HG02571 (cell line): ENCODE data around the gene TRPC4.

Experiments
- ATAC-seq: cut with Tn5 transposase; IDR thresholded peaks from one replicate; pipeline ENCODE4 v1.9.1; 2021; ENCODE audit warnings: mild to moderate bottlenecking, moderate library complexity; ENCODE audit not compliant: unreplicated experiment

The TRPC4 gene

DNA sequence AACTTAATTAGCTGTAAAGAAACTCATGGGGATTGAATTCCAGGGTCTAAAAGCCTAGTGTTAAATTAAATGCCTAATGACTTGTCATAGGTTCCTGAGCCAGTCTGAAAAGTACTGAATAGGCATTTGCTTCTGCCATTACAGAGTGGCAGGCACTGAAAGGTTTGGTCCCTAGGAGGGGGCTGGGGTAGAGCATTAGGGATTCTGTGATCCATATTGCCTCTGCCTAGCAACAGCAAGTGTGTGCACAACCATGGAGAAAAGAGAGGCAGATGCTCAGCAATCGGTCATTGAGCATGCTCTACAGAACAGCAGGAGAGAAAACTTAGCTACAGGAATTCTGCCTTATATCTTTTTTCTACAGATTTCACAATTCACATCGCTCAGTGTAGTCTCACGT lies 133.5 kb downstream of the TRPC4 start:
- ATAC-seq = no peak

DNA sequence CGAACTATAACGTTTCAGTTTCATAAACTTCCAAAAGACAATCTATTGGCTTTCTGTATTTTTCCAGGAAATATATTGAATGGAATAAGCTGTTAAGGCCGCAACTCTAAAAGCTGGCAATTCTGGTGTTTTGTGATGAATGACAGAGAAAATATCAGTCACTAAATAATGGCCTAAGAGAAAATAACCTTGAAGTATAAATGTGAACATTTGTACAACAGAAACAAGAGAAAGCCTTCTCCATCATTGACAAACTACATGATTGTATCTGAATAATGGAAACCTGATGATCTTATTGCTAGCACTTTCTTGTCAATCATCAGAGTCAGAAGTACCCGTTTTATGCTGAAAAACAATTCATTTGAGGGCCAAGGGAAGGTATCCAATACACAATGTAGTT lies 134.3 kb downstream of the TRPC4 start:
- ATAC-seq = no peak

DNA sequence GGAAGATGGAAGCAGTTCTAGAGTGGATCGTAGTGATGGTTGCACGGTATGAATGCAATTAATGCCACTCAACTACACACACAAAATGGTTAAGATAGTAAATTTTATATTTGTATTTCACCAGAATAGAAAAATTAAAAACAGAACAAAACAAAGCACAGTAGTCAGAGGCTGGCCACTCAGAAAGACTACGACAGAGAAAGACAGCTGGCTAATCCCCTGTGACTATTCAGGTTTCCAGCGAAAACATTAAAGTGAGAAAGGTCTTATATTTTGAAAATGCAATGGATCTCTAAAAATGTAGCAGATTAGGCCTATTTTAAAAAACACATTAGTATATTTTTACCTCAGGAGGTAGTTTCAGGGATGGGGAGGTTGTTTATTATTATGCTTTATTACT lies 139.7 kb downstream of the TRPC4 start:
- no peak for ATAC-seq

DNA sequence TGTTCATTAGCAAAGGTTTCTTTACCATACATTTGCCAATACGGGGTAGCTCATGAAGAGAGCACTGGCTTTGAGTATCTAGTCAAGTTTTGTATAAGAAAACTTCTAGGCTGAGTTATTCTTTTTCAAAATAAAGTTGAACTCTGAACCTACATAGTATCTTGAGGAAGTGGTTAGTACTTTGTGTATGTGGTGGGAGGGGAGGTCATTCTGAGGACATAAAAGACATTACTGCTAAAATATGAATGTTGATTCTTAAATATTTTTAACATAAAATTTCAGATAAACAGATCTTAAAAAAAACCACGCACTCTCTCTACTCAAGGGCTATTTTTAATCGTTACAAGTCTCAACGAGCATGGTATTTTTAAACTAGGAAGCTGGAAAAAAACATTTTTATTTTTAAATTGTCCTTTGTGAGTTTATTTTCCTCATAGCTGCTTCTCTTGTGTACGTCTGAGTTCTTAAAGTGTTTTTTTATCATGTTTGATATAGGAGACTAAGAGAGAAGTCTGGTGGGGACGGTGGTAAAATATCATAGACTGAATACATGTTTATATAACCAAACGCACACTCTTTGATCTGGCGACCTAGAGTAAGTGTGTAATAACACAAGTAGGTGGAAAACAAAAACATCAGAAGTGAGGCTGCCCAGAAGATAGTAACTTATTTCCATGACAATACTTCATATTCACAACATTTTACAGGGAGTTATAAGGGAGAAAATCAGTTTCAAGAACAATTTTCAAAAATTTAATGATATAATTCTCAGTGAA lies 153.0 kb downstream of the TRPC4 start:
- no peak for ATAC-seq

DNA sequence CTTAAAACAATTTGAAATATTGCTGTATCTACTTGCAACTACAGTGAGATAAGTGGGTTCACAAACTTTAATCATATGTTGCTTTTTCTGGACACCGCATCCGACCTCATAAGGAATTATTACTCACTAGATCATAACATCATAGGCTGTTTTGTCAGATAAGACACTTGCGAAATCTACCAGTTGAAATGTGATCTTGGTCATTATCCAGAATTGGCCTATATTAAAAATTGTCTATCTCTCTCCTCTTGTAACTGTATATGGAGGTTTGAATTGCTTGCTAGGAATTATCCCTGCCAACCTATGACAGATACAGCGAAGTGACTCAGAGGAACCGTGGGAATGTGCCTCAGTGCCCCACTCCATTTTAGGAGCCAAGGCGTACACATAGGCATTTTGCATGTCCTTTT lies 154.0 kb downstream of the TRPC4 start:
- no peak for ATAC-seq

DNA sequence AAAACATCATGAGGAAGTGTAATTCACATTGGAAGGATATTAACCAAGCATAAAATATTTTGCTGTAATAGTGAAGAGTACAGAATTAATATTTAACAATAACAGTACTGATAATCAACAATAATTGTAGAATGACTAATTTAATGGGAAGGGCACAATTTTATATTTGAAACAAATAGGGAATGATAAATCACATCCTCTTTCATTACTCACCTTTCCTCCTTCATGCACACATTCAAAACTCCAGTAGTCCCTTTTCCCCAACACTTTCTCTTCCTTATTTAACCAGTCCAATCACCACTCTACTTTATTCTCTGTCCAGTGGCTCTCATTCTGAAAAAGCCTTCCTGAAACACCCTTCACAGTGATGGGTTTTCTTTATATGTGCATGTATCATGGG lies 160.3 kb downstream of the TRPC4 start:
- ATAC-seq = no peak

DNA sequence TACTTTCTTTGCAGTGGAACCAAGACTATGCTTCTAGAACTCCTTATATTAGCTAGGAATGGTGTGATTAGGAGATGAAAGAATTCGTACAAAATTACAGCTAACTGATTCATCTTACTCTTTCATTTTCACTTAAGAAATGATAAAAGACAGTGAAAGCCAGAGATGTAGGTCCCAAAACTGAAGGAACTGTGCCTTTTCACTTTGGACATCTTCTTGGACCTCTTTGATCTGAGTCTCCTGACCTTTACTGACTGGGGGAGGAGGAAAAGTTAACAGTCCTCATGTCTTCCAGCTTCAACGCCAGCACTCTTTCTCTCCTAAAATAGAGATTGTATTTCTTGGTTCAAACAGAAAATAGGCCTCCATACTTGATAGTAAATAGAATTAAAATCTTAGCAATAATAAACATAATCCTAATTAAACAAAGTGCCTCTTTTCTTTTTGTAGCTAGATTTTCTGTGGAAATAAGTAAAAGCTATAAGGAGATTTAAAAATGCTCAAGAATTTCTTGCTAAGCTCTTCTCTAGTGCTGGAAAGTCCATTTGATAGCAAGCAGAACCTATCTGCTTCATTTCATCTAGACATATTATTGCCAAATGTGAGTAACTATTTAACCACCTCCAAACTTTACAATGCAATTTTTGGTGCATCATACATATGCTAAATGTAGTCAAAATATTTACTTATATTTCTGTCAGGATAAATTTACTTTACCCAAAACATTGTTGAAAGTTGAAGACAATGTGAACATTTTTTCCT lies 161.7 kb downstream of the TRPC4 start:
- no peak for ATAC-seq

DNA sequence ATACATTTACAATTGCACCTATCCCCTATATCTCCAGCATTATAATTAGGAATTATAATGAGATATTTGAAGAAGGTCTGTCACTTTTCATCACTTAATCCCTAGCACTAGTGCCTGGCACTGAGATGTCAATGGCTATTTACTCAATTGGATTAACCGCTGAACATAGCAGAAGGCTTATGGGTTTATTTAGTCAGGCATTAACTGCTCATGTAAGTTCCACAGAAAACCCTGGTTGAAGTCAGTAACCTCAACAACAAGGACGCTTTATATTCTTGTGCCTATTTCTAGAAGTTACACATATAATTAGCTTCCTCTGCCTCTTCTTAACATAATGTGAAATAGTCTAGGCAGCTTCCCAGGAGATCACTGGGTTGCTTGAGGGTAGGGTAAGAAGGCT lies 163.5 kb downstream of the TRPC4 start:
- ATAC-seq = no peak

DNA sequence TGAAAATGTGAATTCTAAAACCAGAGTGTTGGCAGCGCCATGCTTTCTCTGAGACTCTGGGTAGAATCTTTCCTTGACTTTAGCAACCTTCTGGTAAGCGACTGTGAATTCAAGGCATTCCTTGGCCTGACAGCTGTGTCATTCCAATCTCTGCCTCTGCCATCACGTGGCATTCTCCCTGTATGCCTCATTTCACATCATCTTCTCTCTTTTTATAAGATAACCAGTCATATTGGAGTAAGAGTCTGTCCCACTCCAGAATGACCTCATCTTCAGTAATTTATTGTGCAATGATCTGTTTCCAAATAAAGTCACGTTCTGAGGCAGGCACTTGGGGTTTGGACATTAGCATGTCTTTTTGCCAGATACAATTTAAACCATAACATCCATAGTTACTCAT lies 167.6 kb downstream of the TRPC4 start:
- ATAC-seq = no peak

DNA sequence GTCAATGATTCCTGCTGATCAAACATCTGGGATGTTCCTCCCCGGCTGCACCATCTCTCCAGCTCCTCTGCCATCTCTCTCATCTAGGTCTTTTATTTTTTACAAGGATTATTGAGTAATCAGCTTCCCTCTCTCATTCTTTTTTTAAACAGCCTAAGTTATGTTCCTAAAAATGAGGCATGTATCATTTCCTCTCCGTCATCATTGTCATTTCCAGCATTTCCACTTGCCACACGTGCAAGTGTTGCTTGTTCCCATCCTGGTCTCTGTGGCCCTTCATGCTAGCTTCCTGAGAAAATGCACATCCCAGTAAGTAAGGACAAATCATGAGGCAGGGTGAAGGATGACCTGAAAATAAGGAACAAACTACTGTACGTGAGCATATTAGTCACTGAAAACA lies 168.3 kb downstream of the TRPC4 start:
- ATAC-seq = no peak

DNA sequence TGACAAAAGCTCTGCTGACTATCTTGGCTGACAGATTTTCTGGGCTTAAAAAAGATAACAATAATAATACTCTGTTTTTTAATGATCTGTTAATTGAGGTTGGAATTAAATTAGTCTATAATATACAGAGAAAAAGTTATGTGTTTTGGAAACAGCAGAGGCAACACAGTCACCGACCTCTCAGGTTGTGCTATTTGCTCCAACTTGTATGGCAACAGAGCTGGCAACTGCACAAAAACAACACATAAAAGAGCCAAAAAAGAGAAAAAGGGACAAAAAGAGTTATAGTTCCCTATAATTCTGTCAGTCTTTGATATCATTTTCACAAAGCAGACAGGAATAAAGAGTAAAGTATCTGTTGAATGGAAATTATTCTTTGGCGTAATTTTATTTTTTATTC lies 168.7 kb downstream of the TRPC4 start:
- ATAC-seq = no peak

DNA sequence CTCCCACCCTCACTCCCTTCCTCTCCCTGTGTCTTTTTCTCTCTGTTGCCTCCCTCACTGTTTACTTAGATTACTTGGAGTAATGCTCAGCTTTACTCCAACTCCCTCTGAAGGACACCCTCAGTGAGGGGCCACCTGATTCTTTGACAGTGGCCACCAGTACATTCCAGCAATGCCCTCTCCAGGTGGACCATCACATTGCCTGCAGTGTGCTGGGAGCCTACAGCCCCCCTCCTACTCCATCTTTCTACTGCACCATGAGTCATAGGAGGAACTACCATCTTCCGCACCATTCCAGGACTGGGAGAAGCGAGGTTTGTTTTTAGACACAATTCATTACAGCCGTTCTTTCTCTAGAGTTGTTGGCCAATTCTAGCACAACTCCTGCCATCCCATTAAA lies 174.4 kb downstream of the TRPC4 start:
- ATAC-seq = no peak

DNA sequence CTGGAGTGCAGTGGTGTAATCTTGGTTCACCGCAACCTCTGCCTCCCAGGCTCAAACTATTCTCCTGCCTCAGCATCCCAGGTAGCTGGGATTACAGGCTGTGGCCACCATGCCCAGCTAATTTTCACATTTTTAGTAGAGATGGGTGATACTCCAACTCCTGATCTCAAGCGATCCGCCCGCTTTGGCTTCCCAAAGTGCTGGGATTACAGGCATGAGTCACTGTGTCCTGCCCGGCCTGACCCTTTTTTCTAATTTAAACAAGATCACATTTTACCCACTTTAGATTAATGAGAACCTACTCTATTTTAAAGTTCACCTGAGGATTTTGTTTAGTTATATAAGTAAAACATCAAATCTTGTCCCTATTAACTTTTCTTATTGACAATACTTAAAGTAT lies 179.2 kb downstream of the TRPC4 start:
- ATAC-seq = no peak

DNA sequence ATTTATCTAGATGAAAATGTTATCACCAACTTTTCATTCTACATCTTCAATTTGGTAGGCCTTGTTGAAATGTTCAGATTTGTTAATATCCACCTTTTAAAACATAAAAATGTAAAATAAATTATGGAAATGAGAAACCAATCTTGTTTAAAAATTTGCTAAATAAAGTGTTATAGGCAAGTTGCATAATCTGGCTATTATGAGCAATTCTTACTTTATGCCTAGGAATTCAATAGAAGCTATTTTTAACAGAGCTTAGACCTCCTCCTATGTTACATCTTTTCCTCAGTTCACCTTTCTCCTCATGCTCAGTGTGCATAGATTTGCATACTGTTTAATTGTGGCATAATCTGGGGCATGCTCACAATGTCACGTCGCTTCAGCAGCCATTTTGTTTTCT lies 183.1 kb downstream of the TRPC4 start:
- ATAC-seq = no peak

DNA sequence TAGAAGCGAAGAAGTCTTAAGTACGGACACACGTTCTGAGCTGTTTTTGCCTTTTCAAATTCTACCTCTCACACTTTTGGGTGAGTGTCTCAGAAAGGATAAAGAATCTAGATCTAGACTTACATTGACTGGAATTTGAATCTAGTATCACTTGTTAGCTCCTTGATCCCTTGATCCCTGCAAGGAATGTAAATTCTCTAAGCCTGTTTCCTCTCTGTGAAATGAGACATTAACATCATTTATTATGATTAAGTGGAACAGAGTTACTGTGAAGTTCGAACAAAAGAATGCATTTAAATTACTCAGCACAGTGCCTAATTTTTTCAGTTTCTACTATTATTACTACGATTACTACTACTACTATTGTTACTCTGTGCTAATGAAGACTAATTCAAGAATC lies 184.4 kb downstream of the TRPC4 start:
- no peak for ATAC-seq

DNA sequence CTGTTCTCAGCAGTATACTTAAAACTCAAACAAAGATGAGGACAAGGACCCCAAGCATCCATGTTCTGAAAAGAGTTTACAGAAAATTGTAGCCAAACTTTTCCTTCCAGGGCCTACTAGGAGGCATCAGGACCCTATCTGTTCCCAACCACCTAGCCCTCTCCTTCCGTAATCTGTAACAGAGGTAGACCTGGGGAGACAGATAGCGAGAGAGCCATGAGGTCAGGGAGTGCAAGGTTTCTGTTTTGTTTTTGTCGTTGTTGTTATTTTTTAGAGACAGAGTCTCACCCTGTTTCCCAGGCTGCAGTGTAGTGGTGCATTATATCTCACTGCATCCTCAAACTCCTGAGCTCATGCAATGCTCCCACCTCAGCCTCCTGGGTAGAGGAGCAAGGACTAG lies 187.1 kb downstream of the TRPC4 start:
- ATAC-seq = no peak

DNA sequence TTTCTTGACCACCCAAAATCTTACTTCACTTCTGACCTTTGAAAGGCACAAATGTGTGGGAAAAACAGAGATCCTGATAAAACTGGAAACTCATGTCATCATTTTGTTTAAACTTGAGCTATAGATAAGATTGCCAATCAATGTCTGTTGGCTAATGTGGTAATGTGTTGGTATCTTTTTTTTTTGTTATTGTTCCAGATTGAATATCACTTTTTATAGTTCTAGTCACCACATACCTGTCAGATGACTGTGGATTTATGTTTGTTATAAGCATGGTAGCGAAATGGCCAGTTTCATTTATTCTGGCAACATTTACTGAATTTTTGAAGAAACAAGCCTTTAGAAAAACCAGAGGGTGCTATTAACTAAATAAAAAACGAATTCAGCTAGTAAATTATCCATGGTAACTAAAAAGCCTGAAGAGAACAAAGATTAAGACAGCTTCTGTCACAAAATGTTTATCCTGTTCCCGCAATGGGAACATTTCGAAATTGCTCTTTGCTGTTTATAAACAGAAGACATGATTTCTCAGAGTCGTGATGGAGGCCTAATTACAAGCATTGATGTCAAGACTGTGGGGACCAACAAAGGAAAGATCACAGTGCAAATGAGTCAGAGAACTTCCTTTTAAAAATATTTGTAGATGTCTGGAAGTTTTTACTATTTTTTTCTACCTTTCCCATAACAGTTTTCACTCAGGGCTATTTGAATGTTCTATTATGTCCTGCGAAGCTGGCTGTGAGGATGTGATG lies 188.1 kb downstream of the TRPC4 start:
- no peak for ATAC-seq

DNA sequence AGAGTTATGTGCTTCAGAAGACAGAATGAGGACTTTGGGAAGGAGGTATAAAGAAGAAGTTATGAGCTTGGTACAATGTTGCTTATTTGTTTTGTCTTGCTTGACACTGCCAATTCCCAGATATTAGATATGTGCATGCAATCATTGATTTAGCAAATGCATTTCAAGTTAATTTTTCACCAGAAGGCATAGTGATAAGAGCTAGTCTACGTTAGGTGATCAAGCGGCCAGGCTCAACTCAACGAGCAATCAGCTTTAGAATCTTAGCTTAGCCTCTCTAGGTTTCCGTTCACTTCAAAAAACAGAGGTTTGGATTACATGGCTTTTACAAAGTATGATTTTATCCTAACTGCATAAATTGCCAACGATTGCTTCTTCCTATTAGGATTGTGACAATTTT lies 189.4 kb downstream of the TRPC4 start:
- no peak for ATAC-seq

DNA sequence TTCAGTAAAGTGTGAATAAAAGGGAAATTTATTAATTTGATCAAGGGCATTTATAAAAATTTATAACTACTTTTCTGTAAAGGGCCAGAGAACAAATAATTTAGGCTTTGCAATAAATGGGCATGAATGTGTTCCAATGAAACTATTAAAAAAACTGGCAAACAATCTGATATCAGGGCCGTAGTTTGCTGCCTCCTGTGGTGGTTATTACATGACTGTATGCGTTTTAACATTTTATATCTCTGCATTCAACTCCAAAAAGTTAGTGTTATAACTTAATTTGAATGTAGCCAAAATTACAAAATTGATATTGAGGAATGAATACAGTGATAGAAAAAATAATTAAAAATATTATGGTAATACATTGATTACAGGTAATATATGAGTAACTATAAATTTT lies 190.5 kb downstream of the TRPC4 start:
- ATAC-seq = no peak

DNA sequence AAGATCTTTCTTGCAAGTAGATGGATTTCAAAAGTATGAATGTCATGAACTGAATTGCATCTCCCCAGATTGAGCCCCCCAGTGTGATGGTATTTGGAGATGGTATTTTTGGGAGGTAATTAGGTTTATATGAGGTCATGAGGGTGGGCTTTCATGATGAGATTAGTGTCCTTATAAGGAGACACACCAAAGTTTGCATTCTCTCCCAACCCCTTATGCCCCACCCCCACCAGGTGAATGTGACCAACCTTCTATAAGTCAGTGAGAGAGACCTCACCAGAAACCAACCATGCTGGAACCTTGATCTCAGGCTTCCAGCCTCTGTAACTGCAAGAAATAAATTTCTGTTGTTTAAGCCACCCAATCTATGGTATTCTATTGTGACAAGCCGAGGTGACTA lies 199.7 kb downstream of the TRPC4 start:
- no peak for ATAC-seq

DNA sequence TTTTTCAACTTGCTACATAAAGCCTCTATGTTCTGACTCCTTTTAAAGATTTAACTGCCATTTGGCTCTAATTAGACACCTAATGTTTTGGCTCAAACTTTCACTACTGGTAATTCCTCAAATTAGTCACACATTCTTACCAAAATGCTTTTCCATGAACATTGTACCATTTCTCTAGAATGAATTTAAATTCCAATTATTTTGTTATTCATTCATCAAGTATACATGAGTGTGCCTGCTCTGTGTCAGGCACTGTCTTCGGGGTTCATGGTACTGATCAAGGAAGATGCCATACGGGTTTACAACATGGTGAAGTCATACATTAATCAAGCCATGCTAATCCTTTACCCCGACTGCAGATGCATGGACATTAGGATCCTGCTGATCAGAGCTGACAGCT lies 201.9 kb downstream of the TRPC4 start:
- no peak for ATAC-seq

DNA sequence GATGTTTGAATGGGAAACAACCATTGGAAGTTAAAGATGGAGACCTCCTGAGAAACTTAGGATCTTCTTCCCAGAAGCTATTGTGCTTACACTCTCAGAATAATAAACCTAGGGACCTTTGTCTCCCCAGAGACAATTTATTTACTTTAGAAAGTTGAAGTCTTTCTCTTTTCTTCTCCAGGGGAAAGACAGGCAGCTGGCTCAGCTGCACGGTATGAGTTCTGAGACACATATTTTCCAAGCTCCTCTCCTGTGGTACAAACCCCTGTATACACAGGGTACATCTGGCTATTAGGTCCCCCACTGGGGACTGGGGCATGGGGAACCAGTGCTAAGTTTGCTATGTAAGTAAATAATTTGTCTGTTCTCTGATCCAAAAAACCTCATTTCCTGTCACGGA lies 203.5 kb downstream of the TRPC4 start:
- no peak for ATAC-seq
